Measurements from ENCODE around the gene TCF19. TPM values are rescaled to one million over a fixed set of nuclear protein-coding genes. Genes with fewer than 3 reads are reported as not detected.
"Not testable (repeated sequence)": the region's sequence is repeated elsewhere in the genome, so short reads cannot be mapped to it uniquely, and the experiment has no call there.

TCF19 gene
- total RNA-seq, 1 experiment from 2014 or later: 61.4 TPM

GRCh38 chr6:31161216-31162126, 3.1 kb downstream of the TCF19 start:
- Histone ChIP-seq H3K4me1 (replicated peaks) (peaks cover 17% of the 10 kb centered on the region), H3K27me3 (replicated peaks) (no peaks in the 10 kb centered on the region), H3K36me3 (peaks cover 57% of the 10 kb centered on the region), H3K9me3 (replicated peaks) (no peaks in the 10 kb centered on the region), H3K27ac (no peak overlapping the region), H3K4me3 (no peak overlapping the region)
- DNase-seq (ENCODE audit: low read depth in 1 of 2, low spot score in 2 of 2): no peak

- Histone ChIP-seq H3K4me3 (no peak overlapping the region), H3K9me3 (replicated peaks) (no peaks in the 10 kb centered on the region), H3K36me3 (peaks cover 60% of the 10 kb centered on the region), H3K27me3 (replicated peaks) (no peaks in the 10 kb centered on the region), H3K27ac (no peak overlapping the region), H3K4me1 (replicated peaks) (peaks cover 11% of the 10 kb centered on the region)
- no peak for DNase-seq (ENCODE audit: low read depth in 1 of 2, low spot score in 2 of 2)
Observed at GRCh38 chr6:31162463-31163165, 4.2 kb downstream of the TCF19 start.

- DNase-seq (ENCODE audit: low read depth in 1 of 2, low spot score in 2 of 2): no peak
- peaks cover 11% of the 10 kb centered on the region for H3K4me1 ChIP-seq (replicated peaks)
- H3K27ac ChIP-seq: no peak overlapping the region
- no peaks in the 10 kb centered on the region for H3K27me3 ChIP-seq (replicated peaks)
- no peaks in the 10 kb centered on the region for H3K9me3 ChIP-seq (replicated peaks)
- no peak overlapping the region for H3K4me3 ChIP-seq
- peaks cover 60% of the 10 kb centered on the region for H3K36me3 ChIP-seq
Observed at GRCh38 chr6:31163922-31164321, 5.5 kb downstream of the TCF19 start.

GRCh38 chr6:31164475-31165063, 6.2 kb downstream of the TCF19 start:
- H3K27ac ChIP-seq; H3K4me1 ChIP-seq (replicated peaks); H3K4me3 ChIP-seq; DNase-seq (ENCODE audit: low read depth in 1 of 2, low spot score in 2 of 2); H3K9me3 ChIP-seq (replicated peaks); H3K27me3 ChIP-seq (replicated peaks): not testable (repeated sequence)
- H3K36me3 ChIP-seq: peaks cover 54% of the 10 kb centered on the region

- H3K4me1 ChIP-seq (replicated peaks): not testable (repeated sequence)
Observed at GRCh38 chr6:31165064-31165832, 6.9 kb downstream of the TCF19 start.

GRCh38 chr6:31165986-31166385, 7.6 kb downstream of the TCF19 start:
- Histone ChIP-seq H3K4me3 (no peak overlapping the region), H3K27ac (no peak overlapping the region), H3K9me3 (replicated peaks) (no peaks in the 10 kb centered on the region), H3K36me3 (peaks cover 43% of the 10 kb centered on the region), H3K27me3 (replicated peaks) (no peaks in the 10 kb centered on the region), H3K4me1 (replicated peaks) (no peaks in the 10 kb centered on the region)
- DNase-seq (ENCODE audit: low read depth in 1 of 2, low spot score in 2 of 2): no peak

More at GRCh38 chr6:31165064-31165832, 6.9 kb downstream of the TCF19 start:
- peaks cover 48% of the 10 kb centered on the region for H3K36me3 ChIP-seq
- not testable (repeated sequence) for DNase-seq (ENCODE audit: low read depth in 1 of 2, low spot score in 2 of 2); H3K9me3 ChIP-seq (replicated peaks); H3K4me3 ChIP-seq; H3K27me3 ChIP-seq (replicated peaks); H3K27ac ChIP-seq

- DNase-seq (ENCODE audit: low read depth in 1 of 2, low spot score in 2 of 2): no peak
- Histone ChIP-seq H3K4me1 (replicated peaks) (no peaks in the 10 kb centered on the region), H3K27me3 (replicated peaks) (no peaks in the 10 kb centered on the region), H3K4me3 (no peak overlapping the region), H3K36me3 (peaks cover 17% of the 10 kb centered on the region), H3K9me3 (replicated peaks) (no peaks in the 10 kb centered on the region), H3K27ac (no peak overlapping the region)
Observed at GRCh38 chr6:31168606-31169005, 10.2 kb downstream of the TCF19 start.

GRCh38 chr6:31169123-31169857, 10.9 kb downstream of the TCF19 start:
- Histone ChIP-seq H3K4me3 (no peak overlapping the region), H3K27me3 (replicated peaks) (no peaks in the 10 kb centered on the region), H3K9me3 (replicated peaks) (no peaks in the 10 kb centered on the region), H3K4me1 (replicated peaks) (no peaks in the 10 kb centered on the region), H3K36me3 (peaks cover 11% of the 10 kb centered on the region), H3K27ac (no peak overlapping the region)
- no peak for DNase-seq (ENCODE audit: low read depth in 1 of 2, low spot score in 2 of 2)

GRCh38 chr6:31169858-31170599, 11.6 kb downstream of the TCF19 start:
- not testable (repeated sequence) for H3K27ac ChIP-seq; DNase-seq (ENCODE audit: low read depth in 1 of 2, low spot score in 2 of 2); H3K4me1 ChIP-seq (replicated peaks); H3K4me3 ChIP-seq; H3K36me3 ChIP-seq; H3K9me3 ChIP-seq (replicated peaks); H3K27me3 ChIP-seq (replicated peaks)

GRCh38 chr6:31170600-31170881, 12.2 kb downstream of the TCF19 start, which contains the start of gene POU5F1:
POU5F1 (minus strand) TSS chr6:31170682; CDS start chr6:31170620, 62 bp downstream.
- H3K4me3 ChIP-seq: no peak within 1 kb of the TSS
- no peaks in the 10 kb centered on the region for H3K27me3 ChIP-seq (replicated peaks)
- DNase-seq (ENCODE audit: low read depth in 1 of 2, low spot score in 2 of 2): no peak
- peaks cover 3% of the 10 kb centered on the region for H3K4me1 ChIP-seq (replicated peaks)
- H3K9me3 ChIP-seq (replicated peaks): no peaks in the 10 kb centered on the region
- peaks cover 6% of the 10 kb centered on the region; the same call in 1 of the 2 replicates for H3K36me3 ChIP-seq
- H3K27ac ChIP-seq: no peak within 1 kb of the TSS

- H3K36me3 ChIP-seq: 0 out of 2 replicates have a peak, but pooled peaks cover 3% of the 10 kb centered on the region
- peaks cover 9% of the 10 kb centered on the region for H3K4me1 ChIP-seq (replicated peaks)
- H3K27ac ChIP-seq: no peak overlapping the region
- H3K27me3 ChIP-seq (replicated peaks): no peaks in the 10 kb centered on the region
- no peak overlapping the region for H3K4me3 ChIP-seq
- H3K9me3 ChIP-seq (replicated peaks): no peaks in the 10 kb centered on the region
- DNase-seq (ENCODE audit: low read depth in 1 of 2, low spot score in 2 of 2): no peak
Observed at GRCh38 chr6:31170987-31171671, 12.7 kb downstream of the TCF19 start.
